ENCODE measurements around the gene PVALEF. TPM values are rescaled to one million over a fixed set of nuclear protein-coding genes. Genes with fewer than 3 reads are reported as not detected.
A peak's percentile ranks its signal among the peaks of the same experiment; 100 is the strongest.

The PVALEF gene
- total RNA-seq, 1 donor from 2014 or later, result not detected

DNA sequence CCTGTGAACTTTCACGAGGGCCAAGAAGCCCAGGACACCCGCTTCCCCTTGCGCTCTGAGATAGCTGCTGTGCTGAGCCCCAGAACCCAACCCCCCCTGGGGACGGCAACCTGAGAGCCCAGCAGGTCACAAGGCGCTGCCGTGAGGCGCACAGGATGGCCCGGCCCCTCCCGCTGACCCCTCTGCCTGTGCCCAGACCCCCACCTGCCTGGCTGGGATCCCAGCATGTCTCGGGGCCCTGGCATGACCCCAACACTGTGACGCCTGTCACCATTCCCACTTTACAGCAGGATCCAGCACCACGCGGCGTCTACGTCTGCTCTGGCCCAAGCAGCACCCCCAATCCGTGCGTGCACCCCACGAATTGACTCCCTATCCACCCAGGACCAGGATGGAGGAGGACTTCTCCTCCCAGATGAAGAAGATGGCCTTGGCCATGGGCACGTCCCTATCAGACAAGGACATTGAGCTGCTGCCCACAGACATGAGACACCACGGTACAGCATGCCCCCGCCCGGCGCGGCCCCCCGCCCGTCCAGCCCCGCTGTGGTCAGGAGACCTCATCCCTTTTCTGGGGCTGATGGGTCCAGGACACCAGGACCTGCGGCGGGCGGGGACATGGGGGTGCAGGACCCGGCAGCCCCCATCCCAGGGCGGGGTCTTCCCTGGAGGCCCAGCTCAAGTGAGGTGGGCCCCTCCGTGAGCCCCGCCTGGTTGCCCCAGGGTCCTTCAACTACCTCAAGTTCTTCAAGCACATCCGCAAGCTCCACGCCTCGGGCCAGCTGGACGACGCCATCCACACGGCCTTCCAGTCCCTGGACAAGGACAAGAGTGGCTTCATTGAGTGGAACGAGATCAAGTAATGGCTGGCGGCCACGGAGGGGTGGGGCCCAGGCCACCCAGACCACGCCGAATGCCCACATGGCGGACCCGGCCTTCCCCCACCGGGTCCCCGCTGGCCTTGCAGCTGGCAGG lies 15.8 kb downstream of the PVALEF start:
- DNase-seq (ENCODE audit: low read depth), result no peak

DNA sequence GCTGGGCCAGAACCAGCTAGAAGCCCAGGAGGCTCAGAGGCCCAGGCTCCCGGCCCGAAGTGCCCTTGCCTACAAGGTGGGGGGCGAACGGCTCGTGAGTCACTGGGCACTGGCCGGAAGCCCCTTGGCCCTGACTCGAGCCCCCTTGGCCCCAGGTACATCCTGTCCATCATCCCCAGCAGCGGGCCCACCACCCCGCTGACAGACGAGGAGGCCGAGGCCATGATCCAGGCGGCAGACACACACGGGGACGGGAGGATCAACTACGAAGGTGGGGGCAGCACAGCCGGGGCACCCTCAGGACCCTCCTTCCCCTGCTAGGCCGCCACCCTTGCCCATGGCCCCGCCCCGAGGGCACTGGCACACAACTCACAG lies 16.5 kb downstream of the PVALEF start:
- DNase-seq (ENCODE audit: low read depth), result no peak

DNA sequence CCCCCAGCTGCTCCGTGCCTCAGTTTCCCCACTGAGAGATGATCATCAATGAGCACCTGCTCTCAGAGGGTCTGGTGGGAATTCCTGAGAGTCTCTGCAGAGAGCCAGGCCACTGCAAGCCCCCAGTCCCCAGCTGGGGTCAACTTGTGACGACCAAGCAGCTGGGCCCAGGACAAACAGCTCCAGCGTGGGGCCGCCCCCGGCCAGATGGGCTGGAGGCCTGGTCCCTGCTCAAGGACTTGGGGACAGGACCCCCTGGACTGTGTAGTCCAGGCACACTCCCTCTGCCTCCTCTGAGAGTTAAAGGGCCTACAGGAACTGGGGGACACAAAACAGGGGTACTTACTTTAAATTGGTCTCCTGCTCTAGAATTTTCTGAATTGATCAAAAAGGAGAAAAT lies 17.3 kb downstream of the PVALEF start:
- no peak for DNase-seq (ENCODE audit: low read depth)

DNA sequence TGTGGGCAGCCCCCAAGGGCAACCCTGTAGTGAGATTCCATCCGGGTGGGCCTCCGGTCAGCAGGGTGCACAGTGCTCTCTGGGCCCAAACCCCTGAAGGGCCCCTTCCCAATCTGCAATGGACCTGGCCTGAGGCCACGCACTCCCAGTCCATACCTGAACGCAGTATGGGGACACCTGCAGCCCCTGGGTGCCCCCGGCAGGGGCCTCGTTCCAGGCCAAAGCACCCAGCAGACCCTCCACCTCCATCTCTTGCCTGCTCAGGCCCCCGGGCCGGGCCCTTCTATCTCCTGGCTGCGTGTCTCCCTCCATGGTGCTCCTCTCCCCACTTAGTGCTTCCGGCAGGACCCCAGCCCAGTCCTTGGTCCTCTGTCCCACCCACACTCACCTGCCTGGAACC lies 18.0 kb downstream of the PVALEF start:
- DNase-seq (ENCODE audit: low read depth), result no peak

DNA sequence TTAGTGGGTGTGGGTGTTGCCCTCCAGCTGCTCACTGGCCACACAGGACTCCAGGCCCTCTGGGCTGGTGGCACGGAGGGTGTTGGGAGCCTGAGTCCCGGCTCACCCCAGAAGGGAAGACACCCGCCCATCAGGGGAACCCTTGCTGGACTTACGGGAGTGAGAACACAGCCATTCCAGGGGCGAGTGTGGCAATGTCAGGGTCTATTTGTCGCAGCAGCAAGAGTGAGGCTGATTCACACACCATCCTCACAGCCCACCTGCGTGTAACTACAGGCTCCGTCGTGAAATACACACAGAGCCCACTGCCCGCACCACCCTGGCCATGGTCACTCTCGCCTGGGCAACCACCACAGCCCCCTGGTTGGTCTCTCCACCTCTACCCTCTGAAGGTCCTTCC lies 18.5 kb downstream of the PVALEF start:
- DNase-seq (ENCODE audit: low read depth), result no peak

DNA sequence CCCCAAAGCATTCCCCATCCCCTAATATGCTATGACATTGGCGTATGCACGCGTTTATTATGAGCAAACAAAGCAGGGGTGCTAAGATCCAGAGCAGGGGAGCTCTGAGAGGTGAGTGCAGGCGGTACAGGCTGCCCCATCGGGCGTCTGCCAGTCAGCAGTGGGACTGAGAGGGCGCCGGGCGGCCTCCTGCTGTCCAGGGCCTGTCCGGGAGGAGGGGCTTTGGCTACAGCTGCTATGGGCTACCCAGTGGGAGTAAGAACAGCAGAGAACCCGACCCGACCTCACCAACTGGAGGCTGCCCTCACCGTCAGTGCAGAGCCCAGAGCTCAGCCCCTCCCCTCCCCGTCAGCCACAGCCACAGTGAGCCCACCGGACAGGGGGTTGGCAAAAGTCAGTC lies 19.2 kb downstream of the PVALEF start:
- DNase-seq (ENCODE audit: low read depth), result peak; percentile 76

DNA sequence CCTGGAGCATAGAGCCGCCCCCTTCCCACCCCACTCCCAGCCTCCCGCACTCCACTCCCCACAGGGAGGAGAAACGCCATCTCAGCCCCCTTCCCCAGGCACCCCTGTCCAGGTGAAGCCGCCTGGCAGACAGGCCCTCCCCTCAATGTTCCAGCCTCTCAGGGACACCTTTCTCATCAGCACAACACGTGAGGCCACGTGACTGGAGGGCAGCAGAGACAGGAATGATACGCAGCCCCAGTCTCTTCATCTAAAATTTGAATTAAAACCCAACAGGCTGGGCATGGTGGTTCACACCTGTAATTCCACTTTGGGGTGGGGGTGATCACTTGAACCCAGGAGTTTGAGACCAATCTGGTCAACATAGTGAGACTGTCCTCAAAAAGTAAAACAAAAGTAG lies 20.9 kb downstream of the PVALEF start:
- DNase-seq (ENCODE audit: low read depth), result no peak

DNA sequence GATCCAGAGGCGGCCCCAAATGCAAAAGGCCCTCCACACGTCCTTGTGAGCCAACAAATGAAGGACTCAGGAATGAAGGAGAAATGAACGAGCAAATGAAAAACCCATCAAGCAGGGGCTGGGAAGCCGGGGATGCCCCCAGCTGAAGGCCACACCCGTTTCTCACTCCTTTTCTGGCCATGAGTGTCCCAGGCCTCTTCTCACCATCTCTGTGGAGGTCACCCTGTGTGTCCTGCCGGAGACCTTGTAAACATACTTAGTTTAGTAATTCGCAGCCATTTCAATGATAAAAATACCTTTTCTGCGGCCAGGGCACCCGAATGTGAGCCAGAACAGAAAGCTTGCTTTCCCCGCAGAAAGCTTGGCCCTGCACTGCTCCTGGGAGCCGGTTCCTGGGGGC lies 21.8 kb downstream of the PVALEF start:
- DNase-seq (ENCODE audit: low read depth), result no peak

DNA sequence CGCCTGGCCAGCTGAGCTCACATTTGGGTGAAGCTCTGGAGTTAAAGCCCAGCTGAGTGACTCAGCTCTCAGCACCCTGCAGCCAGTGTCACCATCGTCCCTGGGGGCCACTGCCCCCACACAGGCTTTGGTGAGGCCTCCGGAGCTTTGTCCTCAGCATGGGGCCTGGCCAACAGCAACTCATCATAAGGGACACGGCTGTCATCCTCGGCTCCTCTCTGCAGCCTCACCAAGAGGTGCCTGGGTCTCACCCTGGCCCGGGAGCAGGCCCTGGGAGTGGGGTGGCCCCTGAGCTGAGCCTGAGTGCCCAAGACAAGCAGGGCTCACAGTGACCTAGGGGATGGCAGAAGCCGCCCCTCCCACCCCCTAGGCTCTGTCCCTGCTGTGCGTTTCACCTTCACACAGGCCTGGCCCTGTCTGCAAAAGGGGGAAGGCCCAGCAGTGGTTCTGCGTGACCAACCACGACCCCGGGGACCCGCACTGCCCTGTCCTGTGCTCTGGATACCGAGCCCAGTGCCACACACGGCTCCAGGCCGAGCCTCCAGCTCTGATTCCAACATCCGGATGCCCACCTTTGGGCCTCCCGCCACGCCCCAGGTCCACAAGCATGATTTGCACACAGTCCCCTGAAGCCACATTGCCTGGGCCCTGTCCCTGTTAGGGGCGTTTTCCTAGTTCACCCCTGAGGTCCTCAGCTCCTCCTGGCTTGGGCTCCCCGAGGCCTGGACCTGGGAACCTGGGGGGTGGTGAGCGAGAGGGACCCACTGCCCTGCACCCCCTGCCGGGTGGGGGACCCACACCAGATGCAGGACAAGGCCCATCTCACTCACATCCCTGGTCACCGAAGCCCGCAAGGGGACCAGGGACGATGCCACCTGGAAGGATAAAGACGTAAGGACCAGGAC lies 22.5 kb downstream of the PVALEF start:
- DNase-seq (ENCODE audit: low read depth), result no peak

DNA sequence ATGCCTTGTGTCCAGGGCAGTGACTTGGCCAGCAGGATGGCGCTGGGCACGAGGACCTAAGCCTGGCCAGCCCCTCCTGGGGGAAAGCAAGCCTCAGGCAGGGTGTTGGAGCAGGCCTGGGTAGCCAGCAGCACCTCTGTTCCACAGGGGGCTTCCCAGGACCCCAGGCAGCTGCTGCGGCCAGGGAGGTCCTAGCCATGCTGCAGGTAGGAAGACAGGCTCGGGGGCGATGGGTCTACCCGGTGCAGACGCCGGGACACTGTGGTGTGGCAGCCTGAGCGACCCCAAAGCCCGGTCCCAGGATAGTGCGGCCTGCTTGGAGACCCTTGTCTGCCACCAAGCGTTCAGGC lies 23.2 kb downstream of the PVALEF start:
- DNase-seq (ENCODE audit: low read depth), result no peak

DNA sequence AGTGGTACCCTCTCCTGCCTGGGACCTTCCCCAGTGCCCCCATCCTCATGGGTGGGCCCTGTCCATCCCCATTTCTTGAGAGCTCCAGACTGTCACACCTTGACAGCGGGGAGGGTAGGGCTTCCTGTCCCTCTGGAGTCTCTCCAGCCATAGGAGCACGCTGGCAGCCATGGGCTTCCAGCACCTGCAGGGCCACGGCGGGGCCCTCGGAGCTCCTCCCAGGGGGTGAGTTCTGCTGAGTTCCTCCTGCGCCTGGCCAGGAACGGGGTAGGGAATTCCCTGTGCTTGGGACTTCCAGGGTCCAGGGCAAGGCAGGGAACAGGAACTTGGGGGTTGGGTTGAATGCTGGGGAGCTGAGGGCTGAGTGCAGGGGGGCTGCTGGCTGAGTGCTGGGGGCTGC lies 23.7 kb downstream of the PVALEF start:
- no peak for DNase-seq (ENCODE audit: low read depth)

DNA sequence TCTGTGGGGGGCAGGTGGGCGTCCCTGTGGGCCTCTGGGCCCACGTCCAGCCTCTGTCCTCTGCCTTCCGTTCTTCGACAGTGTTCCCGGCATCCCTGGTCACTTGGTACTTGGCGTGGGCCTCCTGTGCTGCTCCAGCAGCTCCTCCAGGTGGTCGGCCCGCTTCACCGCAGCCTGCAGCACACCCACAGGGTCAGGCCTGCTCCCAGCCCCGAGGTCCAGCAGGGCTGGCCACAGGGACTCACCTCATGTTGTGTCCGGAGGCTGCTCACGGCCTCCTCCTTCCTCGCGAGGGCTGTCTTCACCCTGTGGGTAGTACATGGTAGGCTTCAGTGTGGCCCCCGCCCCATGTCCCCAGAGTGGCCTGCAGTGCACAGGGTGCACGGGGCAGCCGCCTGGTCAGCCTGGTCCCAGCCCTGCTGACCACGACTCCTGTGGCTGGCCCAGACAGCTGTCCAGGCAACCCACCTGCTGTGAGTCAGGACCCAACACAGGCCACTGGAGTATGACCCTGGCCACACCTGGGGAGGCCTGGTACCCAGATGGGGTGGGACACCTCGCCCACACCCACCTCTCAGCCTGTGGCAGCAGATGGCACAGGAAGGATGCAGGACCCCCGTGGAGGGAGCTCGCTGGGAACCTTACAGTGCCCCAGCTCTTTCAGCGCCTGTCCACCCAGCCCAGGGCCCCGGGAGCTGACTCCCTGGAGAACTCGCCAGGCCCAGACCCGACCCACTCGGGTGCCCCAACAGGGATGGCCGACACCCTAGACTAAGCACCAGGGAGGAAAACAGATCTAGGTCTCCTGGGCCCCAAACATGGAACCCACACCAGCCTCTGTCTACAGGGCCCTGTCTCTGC lies 24.6 kb downstream of the PVALEF start:
- peak; percentile 44 for DNase-seq (ENCODE audit: low read depth)

DNA sequence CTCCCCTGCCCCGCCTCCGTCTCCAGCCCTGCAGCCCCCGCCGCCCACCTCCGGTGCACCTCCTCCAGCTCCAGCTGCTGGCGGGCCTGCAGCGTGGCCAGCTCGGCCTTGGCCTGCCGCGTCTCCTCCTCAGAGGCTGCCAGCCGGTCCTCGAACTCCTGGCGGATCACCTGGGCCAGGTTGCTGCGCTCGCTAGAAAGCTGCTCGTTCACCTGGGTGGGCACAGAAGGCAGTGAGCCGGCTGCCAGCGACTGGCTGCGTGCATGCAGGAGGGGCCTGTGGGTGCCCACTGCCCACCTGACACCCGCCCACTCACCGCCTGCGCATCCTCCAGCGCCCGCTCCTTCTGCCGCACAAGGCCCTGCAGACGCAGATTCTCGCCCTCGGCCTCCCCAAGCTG lies 25.3 kb downstream of the PVALEF start:
- DNase-seq (ENCODE audit: low read depth), result no peak

DNA sequence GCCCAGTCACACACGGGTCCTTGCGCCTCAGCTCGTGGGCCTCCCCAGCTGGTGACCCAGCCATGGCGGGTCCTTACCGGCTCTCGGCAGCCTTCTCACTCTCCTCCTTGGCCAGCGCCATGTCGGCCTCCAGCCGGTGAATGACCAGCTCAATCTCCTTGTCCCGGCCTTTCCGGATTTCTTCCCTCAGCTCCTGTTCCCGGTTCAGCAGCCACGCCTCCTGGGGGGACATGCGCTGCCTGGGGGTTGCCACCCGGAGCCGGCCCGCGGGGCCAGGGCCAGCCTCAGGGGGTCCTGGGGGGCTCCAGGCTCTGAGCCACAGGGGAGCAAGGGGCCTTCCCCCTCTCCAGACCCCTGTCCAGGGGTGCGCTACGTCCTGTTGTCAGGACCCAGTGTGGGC lies 25.8 kb downstream of the PVALEF start:
- DNase-seq (ENCODE audit: low read depth), result no peak

DNA sequence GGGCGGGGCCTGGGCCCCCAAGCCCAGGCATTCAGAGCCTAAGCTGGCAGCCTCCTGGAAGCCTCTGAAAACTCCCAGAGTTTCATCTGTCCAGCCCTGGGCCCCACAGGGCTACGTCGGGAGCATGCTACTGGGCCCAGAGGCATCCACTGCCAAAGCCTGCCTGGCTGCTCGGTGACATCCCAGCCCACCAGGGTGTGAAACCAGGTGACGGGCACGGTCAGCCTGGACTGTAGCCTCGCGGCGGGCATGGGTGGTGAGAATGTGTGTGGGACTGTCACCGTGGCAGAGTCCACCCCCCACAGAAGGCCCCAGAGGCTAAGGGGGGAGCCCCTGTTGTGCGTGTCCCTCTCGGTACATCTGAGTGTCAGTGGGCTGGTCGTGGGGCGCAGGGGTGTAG lies 26.3 kb downstream of the PVALEF start:
- no peak for DNase-seq (ENCODE audit: low read depth)

DNA sequence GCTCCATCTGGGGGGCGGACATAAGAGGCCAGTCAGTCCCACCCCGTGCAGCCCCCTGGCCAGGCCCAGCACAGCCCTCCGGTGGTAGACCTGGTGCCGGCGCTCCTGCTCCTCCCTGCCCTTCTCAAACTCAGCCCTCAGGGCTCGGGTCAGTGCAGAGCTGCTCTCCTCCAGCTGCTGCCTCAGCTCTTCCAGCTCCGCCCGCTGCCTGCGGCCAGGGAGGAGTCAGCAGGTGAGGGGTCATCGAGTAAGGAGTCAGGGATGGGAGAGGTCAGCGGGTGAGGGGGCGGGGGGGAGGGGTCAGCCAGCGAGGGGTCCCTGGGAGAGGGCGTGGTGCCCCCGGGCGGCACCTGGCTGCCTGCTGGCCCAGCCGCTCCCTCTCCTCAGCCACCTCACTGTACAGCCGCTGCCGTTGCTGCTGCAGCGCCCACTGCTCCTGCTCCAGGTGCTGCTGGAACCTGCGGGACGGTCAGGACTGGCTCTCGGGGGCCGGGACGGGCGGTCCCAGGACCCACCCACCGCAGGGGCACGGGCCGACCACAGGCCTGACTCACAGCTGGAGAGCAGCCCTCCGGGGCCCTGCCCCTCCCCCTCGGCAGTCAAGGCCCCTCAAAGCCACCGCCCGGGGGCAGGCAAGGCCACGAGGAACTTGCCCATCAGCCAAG lies 27.2 kb downstream of the PVALEF start:
- DNase-seq (ENCODE audit: low read depth), result no peak

DNA sequence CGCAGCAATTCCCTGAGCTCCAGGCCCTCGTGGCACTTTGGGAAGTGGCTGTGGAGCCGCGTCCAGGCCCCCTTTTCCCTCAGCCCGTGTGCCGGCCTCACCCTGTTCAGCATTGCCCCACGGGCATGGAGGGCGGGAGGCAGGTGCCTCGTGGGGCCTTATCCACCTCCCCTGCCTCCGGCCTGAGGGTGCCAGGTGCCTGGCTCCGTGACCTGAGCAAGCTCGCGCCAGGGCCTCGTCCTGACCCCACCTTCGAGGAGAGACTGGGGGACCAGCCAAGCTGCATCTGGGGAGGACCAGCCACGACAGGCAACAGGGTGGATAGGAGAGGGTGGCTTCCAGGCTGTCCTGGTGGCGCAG lies 27.7 kb downstream of the PVALEF start:
- DNase-seq (ENCODE audit: low read depth), result no peak

DNA sequence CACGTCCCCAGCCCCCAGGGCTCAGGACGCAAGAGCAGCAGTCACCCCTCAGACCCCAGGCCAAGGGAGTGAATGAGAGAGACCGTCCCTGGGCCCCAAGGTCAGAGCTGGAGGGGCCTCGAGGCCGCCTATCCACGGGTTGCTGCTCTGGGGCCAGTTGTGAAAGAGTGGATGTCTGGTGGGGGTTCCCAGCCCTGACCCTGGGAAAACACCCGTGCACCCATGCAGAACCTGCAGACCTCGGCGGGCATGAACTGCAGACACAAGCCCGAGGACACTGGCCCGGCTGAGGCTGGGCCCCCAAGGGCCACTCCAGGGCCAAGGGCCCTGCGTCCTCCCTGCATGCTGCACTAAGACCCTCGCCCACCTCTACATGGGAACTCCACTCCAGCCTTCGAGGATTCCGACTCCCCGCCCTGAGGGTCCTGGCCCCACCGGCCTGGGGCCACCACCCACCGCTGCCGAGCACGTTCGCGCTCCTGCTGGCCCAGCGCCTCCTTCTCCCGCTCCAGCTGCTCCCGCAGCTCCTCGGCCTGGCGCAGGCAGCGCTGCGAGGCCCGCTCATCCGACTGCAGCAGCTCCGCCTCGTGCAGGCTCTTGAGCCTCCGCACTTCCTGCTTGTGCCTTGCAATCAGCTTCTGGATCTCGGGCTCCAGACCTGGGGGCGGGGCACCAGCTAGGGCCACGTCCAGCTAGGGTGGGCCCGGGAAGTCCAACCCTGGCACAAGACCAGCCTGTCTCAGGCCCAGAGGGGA lies 28.3 kb downstream of the PVALEF start:
- no peak for DNase-seq (ENCODE audit: low read depth)

DNA sequence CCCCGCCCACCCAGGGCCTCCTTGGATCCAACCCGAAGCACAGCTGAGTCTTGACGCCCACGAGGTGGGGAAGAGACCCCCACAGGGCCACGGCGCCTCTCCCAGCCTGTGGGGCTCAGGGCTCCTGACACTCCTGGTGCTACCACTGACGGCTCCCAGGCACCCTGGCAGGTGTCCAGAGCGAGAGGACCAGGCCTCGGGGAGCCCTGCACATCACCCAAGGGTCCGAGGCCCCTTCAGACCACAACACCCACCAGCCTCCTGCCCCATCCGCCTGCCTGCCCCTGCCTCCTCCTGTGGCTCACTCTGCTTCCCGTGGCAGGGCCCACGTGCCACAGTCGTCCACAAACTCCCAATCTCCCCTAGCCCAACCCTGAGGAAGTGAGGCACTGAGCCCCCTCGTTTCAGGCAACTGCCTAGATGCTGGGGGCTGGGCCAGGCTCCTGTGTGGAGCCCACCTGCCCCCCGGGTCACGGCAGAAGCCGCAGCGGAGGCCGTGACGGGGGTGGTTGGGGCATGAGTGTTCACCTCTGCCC lies 29.0 kb downstream of the PVALEF start:
- no peak for DNase-seq (ENCODE audit: low read depth)
